ENCODE data around the gene PRKG1.

PRKG1 gene

GRCh38 chr10:52346394-52347326 is 1272.4 kb downstream of the PRKG1 start:
- no peak overlapping the region for H2AFZ ChIP-seq (ENCODE audit: low read depth, low read length)
- H3K9me3 ChIP-seq (ENCODE audit: low read length), result no peaks in the 10 kb centered on the region
- no peaks in the 10 kb centered on the region for H3K4me1 ChIP-seq (ENCODE audit: insufficient read depth, low read length)
- H3K27me3 ChIP-seq (ENCODE audit: insufficient read depth, low read length), result no peaks in the 10 kb centered on the region
- no peak overlapping the region for H3K4me3 ChIP-seq (ENCODE audit: low read length)
- H3K36me3 ChIP-seq (ENCODE audit: insufficient read depth, low read length), result no peaks in the 10 kb centered on the region

- no peaks in the 10 kb centered on the region for H3K27me3 ChIP-seq (ENCODE audit: insufficient read depth, low read length)
Measured at GRCh38 chr10:52347327-52347667, 1273.0 kb downstream of the PRKG1 start.

More at GRCh38 chr10:52347327-52347667, 1273.0 kb downstream of the PRKG1 start:
- H3K9me3 ChIP-seq (ENCODE audit: low read length), result no peaks in the 10 kb centered on the region
- no peak overlapping the region for H2AFZ ChIP-seq (ENCODE audit: low read depth, low read length)
- H3K4me3 ChIP-seq (ENCODE audit: low read length), result no peak overlapping the region
- H3K4me1 ChIP-seq (ENCODE audit: insufficient read depth, low read length), result no peaks in the 10 kb centered on the region
- no peaks in the 10 kb centered on the region for H3K36me3 ChIP-seq (ENCODE audit: insufficient read depth, low read length)
